GM13977 (cell line): Measurements from ENCODE around the gene ZNF821.

ENCODE experiments used
- DNase-seq: peaks from one replicate; pipeline ENCODE4 v3.0.0; 2012; ENCODE audit warnings: low spot score
- CTCF ChIP-seq: IDR thresholded peaks from 2 replicates; pipeline ENCODE4 v1.5.1; 2012; ENCODE audit warnings: mild to moderate bottlenecking, control low read depth; ENCODE audit not compliant: insufficient read depth; ENCODE audit errors: extremely low read depth, missing control alignments
- in situ Hi-C: fragments of 300-500 bp; cut with MboI; formaldehyde crosslinking; loops from one replicate; pipeline ENCODE4 v1.12.0; 2022; ENCODE audit warnings: low sequenced_read_pairs, low pct_unique_long_range_greater_than_20kb, mixed read lengths, inconsistent platforms; ENCODE audit not compliant: unreplicated experiment

Gene ZNF821

DNA sequence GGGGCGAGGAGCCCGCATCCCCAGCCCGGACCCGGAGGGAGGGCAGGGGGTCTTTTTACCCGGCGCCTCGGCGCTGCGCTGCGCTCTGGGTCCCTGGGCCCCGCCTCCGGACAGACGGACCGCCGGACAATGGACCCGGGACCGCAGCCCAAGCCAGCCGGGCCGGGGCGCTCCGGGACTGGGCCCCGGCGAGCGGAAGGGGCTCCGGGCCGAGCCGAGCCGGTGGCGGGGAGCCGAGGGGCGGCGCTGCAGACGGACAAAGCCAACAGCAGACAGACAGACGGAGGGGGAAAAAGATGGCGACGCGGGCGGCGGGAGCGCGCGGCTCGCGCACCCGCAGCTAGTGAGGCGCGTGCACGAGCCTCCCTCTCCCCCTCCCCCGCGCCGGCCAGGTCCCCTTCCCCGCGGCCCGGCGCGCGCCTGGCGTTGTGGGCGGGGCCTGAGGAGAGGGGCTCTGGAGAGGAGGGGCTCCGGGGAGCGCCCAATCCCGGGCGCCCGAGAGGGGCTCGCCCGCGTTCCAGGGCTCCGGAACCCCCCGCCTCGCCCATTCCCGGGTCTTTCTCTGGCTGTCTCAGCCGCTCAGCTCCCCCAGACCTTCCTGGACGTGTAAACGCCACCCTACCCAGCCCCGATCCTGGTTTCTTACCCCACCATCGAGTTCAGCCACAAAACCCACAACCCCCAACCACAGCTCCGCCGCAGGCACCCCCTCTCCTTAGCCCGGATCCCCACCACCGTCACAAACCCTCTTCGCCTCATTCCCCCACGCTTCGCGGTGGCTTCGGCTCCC, at the start of gene ZNF821:
Gene ZNF821, minus strand, starts transcription at position 334 of the 790 bp plus-strand sequence. CDS start 4,236 bp downstream, outside the sequence.
- peak; percentile 24 for TF ChIP-seq CTCF

GRCh38 chr16:71933017-71933416, 49.0 kb upstream of the ZNF821 start:
- no peak for TF ChIP-seq CTCF
- DNase-seq: no peak
- in situ Hi-C loops: no loop called here

More for the DNA sequence above, at the start of gene ZNF821:
- in situ Hi-C loops: no loop called here
- DNase-seq: peak; percentile 91

- no peak for TF ChIP-seq CTCF
- in situ Hi-C loops: no loop called here
- DNase-seq: no peak
Measured at GRCh38 chr16:71931599-71931998, 47.6 kb upstream of the ZNF821 start.

GRCh38 chr16:71931001-71931400, 47.0 kb upstream of the ZNF821 start:
- no peak for TF ChIP-seq CTCF
- no peak for DNase-seq
- in situ Hi-C loops: no loop called here

GRCh38 chr16:71930013-71930563, 46.1 kb upstream of the ZNF821 start:
- TF ChIP-seq CTCF: no peak
- in situ Hi-C loops: no loop called here
- DNase-seq: no peak

DNA sequence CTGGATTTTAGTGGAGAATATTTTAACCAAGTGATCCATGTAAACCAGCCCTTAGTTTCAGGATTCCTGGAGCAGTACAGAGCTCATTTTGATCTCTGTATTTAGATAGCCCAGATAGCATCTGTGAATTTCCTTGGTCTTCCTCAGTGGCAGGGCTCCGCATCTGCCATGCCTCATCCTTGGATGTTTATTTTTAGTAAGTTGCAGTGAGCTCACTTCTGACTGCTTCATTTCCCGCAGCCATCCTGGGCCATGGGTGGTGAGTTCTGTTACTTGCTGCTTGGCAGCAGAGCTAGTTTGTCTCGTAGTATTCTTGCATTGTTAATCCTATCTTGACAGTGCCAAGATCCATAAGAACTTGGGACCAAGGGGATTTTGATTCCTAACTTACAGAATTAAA, 45.1 kb upstream of the ZNF821 start:
- no peak for TF ChIP-seq CTCF
- in situ Hi-C loops: no loop called here
- no peak for DNase-seq

DNA sequence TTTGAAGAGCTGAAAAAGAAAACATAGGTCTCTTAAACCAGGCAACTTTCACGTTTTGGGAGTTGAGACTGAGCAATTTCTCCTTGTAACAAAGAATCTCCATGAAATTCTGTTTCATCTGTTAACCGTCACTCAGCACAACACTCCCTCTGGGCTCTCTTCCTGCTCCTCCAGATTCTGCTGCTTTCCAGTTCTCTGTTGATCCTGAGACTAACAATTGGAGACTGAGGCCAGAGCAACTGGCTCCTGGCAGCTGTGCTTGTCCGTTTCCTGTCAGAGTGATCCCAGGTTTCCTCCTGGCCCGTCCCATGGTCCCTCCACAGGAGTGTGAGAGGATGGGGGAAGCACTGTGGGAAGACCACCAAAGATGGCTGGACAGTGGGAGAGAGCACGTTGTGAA, 43.8 kb upstream of the ZNF821 start:
- no peak for DNase-seq
- TF ChIP-seq CTCF: no peak
- in situ Hi-C loops: no loop called here
